H1 (cell line): ENCODE results near the gene SPOCK1. TPM values are rescaled to one million over a fixed set of nuclear protein-coding genes. Genes with fewer than 3 reads are reported as not detected.

ENCODE experiments used
- CTCF ChIA-PET: fragments of 300-600 bp; sonication (Branson Sonifier 250); formaldehyde crosslinking; loops from one replicate; lab custom pipeline; 2021; ENCODE audit not compliant: partially characterized antibody; lab: Charles Lee
- POLR2A ChIA-PET: fragments of 300-600 bp; sonication (Branson Sonifier 250); formaldehyde crosslinking; loops from one replicate; lab custom pipeline; 2021; ENCODE audit warnings: inconsistent platforms; ENCODE audit not compliant: partially characterized antibody; lab: Charles Lee
- DNase-seq, 2 experiments: peaks; one replicate each; pipeline versions ENCODE4 v3.0.0 to v3.0.0-alpha.2; 2010 to 2022; ENCODE audit warnings: low spot score in 2 of 2, low read depth in 1 of 2, mixed read lengths in 1 of 2
- FAIRE-seq: peaks from 2 replicates; lab custom pipeline; 2011; peaks lifted over from hg19 to GRCh38; lab: Jason Lieb, UNC
- H2AFZ ChIP-seq: 2 replicates; pipeline ENCODE4 v1.8.1; 2012; ENCODE audit warnings: low read length, inconsistent platforms
- H2AK5ac ChIP-seq: 2 replicates; pipeline ENCODE4 v1.6.1; 2013; ENCODE audit warnings: low read depth, low read length
- H2BK120ac ChIP-seq: replicated peaks from 2 replicates; pipeline ENCODE3; 2013; ENCODE audit warnings: low read depth, low read length, inconsistent platforms
- H2BK12ac ChIP-seq: 2 replicates; pipeline ENCODE4 v1.6.1; 2013; ENCODE audit warnings: low read depth, low read length
- H2BK15ac ChIP-seq: 2 replicates; pipeline ENCODE4 v1.6.1; 2013; ENCODE audit warnings: low read length
- H2BK20ac ChIP-seq: 2 replicates; pipeline ENCODE4 v1.6.1; 2013; ENCODE audit warnings: low read length
- H2BK5ac ChIP-seq: 2 replicates; pipeline ENCODE4 v1.6.1; 2013; ENCODE audit warnings: low read depth, low read length
- H3K14ac ChIP-seq: 2 replicates; pipeline ENCODE4 v1.6.1; 2013; ENCODE audit warnings: inconsistent platforms; ENCODE audit not compliant: insufficient read length
- H3K18ac ChIP-seq: 2 replicates; pipeline ENCODE4 v1.6.1; 2013; ENCODE audit warnings: low read length; ENCODE audit errors: extremely low read depth
- H3K23ac ChIP-seq: 2 replicates; pipeline ENCODE4 v1.6.1; 2013; ENCODE audit warnings: inconsistent platforms; ENCODE audit not compliant: insufficient read length
- H3K23me2 ChIP-seq: 2 replicates; pipeline ENCODE4 v1.6.1; 2013; ENCODE audit warnings: low read depth, low read length
- H3K27ac ChIP-seq: 2 replicates; pipeline ENCODE4 v1.6.1; 2011; ENCODE audit warnings: low read depth, low read length, inconsistent platforms
- H3K27me3 ChIP-seq, 4 experiments: replicated peaks in 1 of 4; 1 replicate in 1 of 4; 2 replicates in 3 of 4; pipeline versions ENCODE4 v1.6.1 to v1.8.1; 2011 to 2013; ENCODE audit warnings: low read length in 3 of 4, mild to moderate bottlenecking in 3 of 4, inconsistent platforms in 2 of 4, mixed read lengths in 2 of 4, moderate library complexity in 1 of 4; ENCODE audit not compliant: control insufficient read depth in 3 of 4, insufficient read depth in 3 of 4; ENCODE audit errors: extremely low read depth in 1 of 4
- H3K36me3 ChIP-seq, 4 experiments: 2 replicates each; pipeline versions ENCODE4 v1.6.1 to v1.8.1; 2011 to 2013; ENCODE audit warnings: mild to moderate bottlenecking in 4 of 4, low read length in 3 of 4, moderate library complexity in 2 of 4, control low read depth in 1 of 4, inconsistent platforms in 1 of 4; ENCODE audit not compliant: insufficient read depth in 4 of 4, control insufficient read depth in 2 of 4
- H3K4ac ChIP-seq: replicated peaks from 2 replicates; pipeline ENCODE3; 2013; ENCODE audit warnings: low read length, low read depth, mixed read lengths, inconsistent platforms; ENCODE audit not compliant: insufficient read length
- H3K4me1 ChIP-seq, 4 experiments: replicated peaks in 1 of 4; 1 replicate in 1 of 4; 2 replicates in 3 of 4; pipeline versions ENCODE4 v1.6.1 to v1.8.1; 2011 to 2013; ENCODE audit warnings: low read length in 3 of 4, inconsistent platforms in 2 of 4, mixed read lengths in 1 of 4; ENCODE audit not compliant: insufficient read depth in 4 of 4, control insufficient read depth in 3 of 4
- H3K4me2 ChIP-seq, 2 experiments: 2 replicates each; pipeline versions ENCODE4 v1.6.1 to v1.8.1; 2011 to 2013; ENCODE audit warnings: low read depth in 2 of 2, low read length in 2 of 2, control low read depth in 1 of 2, inconsistent platforms in 1 of 2, mild to moderate bottlenecking in 1 of 2; ENCODE audit not compliant: insufficient read depth in 1 of 2
- H3K4me3 ChIP-seq, 4 experiments: fragments of 200-600, 300-600 bp in 1 of 4; sonication (generic), shearing (Covaris generic), sonication (Bioruptor Twin) in 1 of 4; 2 replicates each; pipeline versions ENCODE4 v1.5.1 to v1.8.1; 2011 to 2016; ENCODE audit warnings: low read length in 4 of 4, low read depth in 3 of 4, control low read depth in 2 of 4, inconsistent platforms in 2 of 4, mild to moderate bottlenecking in 2 of 4, mixed read lengths in 1 of 4, moderate library complexity in 1 of 4; ENCODE audit not compliant: insufficient read depth in 2 of 4; ENCODE audit errors: extremely low read depth in 1 of 4
- H3K56ac ChIP-seq: replicated peaks from 2 replicates; pipeline ENCODE3; 2013; ENCODE audit warnings: low read depth, mild to moderate bottlenecking, mixed read lengths, low read length, inconsistent platforms; ENCODE audit not compliant: insufficient read length
- H3K79me1 ChIP-seq: 2 replicates; pipeline ENCODE4 v1.6.1; 2013; ENCODE audit warnings: low read depth, low read length, control low read depth
- H3K79me2 ChIP-seq, 2 experiments: 2 replicates each; pipeline versions ENCODE4 v1.6.1 to v1.8.1; 2012 to 2013; ENCODE audit warnings: low read length in 2 of 2, mild to moderate bottlenecking in 2 of 2, inconsistent platforms in 1 of 2; ENCODE audit not compliant: insufficient read depth in 2 of 2, control insufficient read depth in 1 of 2
- H3K9ac ChIP-seq, 4 experiments: replicated peaks in 1 of 4; 1 replicate in 1 of 4; 2 replicates in 3 of 4; pipeline versions ENCODE4 v1.6.1 to v1.8.1; 2011 to 2013; ENCODE audit warnings: low read depth in 3 of 4, low read length in 3 of 4, control low read depth in 2 of 4, mild to moderate bottlenecking in 2 of 4, moderate library complexity in 2 of 4, inconsistent platforms in 1 of 4; ENCODE audit errors: extremely low read depth in 1 of 4
- H3K9me3 ChIP-seq, 2 experiments: 2 replicates each; pipeline versions ENCODE4 v1.6.1 to v1.8.1; 2012 to 2013; ENCODE audit warnings: mild to moderate bottlenecking in 2 of 2, moderate library complexity in 2 of 2, control low read depth in 1 of 2, inconsistent platforms in 1 of 2, low read depth in 1 of 2, low read length in 1 of 2, mixed read lengths in 1 of 2; ENCODE audit not compliant: insufficient read depth in 2 of 2
- H4K20me1 ChIP-seq, 2 experiments: replicated peaks in 1 of 2; 2 replicates each; pipeline versions ENCODE3 to v1.8.1; 2011 to 2013; ENCODE audit warnings: inconsistent platforms in 2 of 2, low read length in 2 of 2, mild to moderate bottlenecking in 1 of 2; ENCODE audit not compliant: insufficient read depth in 2 of 2, control insufficient read depth in 1 of 2
- H4K5ac ChIP-seq: 2 replicates; pipeline ENCODE4 v1.6.1; 2013; ENCODE audit warnings: low read length, low read depth, mixed read lengths, inconsistent platforms; ENCODE audit not compliant: insufficient read length
- H4K8ac ChIP-seq: 2 replicates; pipeline ENCODE4 v1.8.0; 2013; ENCODE audit warnings: mild to moderate bottlenecking, moderate library complexity, low read length, inconsistent platforms; ENCODE audit not compliant: insufficient read depth; ENCODE audit errors: extremely low read depth
- H4K91ac ChIP-seq: replicated peaks from 2 replicates; pipeline ENCODE3; 2013; ENCODE audit warnings: low read length, mixed read lengths, inconsistent platforms; ENCODE audit not compliant: insufficient read length
- BRCA1 ChIP-seq: IDR thresholded peaks from 2 replicates; pipeline ENCODE4 v1.6.1; 2012; ENCODE audit warnings: low read depth, low read length, improper control_type of control experiment
- CREB1 ChIP-seq: IDR thresholded peaks from 2 replicates; pipeline ENCODE4 v1.6.1; 2012; ENCODE audit warnings: inconsistent platforms
- KDM5A ChIP-seq: fragments of 200-600 bp; IDR thresholded peaks from 2 replicates; pipeline ENCODE4 v1.7.1; 2012; ENCODE audit warnings: mild to moderate bottlenecking, low read length, inconsistent platforms, mixed read lengths
- POLR2A ChIP-seq, 2 experiments: IDR thresholded peaks; 1 replicate in 1 of 2; 2 replicates in 1 of 2; pipeline ENCODE4 v1.6.1; 2011; ENCODE audit warnings: low read depth in 2 of 2, low read length in 2 of 2, mild to moderate bottlenecking in 2 of 2; ENCODE audit errors: control extremely low read depth in 1 of 2
- POU5F1 ChIP-seq: IDR thresholded peaks from 2 replicates; pipeline ENCODE4 v1.6.1; 2011; ENCODE audit warnings: low read depth, mild to moderate bottlenecking, low read length, moderate library complexity
- RBBP5 ChIP-seq: IDR thresholded peaks from 2 replicates; pipeline ENCODE4 v1.7.1; 2012; ENCODE audit warnings: low read depth, mild to moderate bottlenecking, inconsistent platforms, low read length, moderate library complexity, borderline replicate concordance
- SAP30 ChIP-seq: fragments of 300-600 bp; sonication (generic); IDR thresholded peaks from 2 replicates; pipeline ENCODE4 v1.7.1; 2012; ENCODE audit warnings: low read length, moderate library complexity, mild to moderate bottlenecking, inconsistent platforms; ENCODE audit not compliant: insufficient read depth, insufficient replicate concordance
- SP2 ChIP-seq: IDR thresholded peaks from 2 replicates; pipeline ENCODE4 v1.6.1; 2012; ENCODE audit warnings: mild to moderate bottlenecking, low read length, inconsistent platforms
- TEAD4 ChIP-seq: IDR thresholded peaks from 2 replicates; pipeline ENCODE4 v1.6.1; 2012; ENCODE audit warnings: low read depth, low read length, inconsistent platforms, mixed read lengths
- ZNF274 ChIP-seq: IDR thresholded peaks from 2 replicates; pipeline ENCODE4 v1.7.0; 2012; ENCODE audit warnings: low read length, borderline replicate concordance; ENCODE audit errors: extremely low read depth
- WGBS, 2 experiments: shearing (Covaris generic) in 1 of 2; methylation state at CpG; one replicate each; pipeline versions ENCODE4 v1.1.6 to v1.1.7; 2013 to 2015; ENCODE audit warnings: low lambda C conversion rate in 2 of 2, mixed read lengths in 2 of 2, inconsistent platforms in 1 of 2, low coverage in 1 of 2, missing lambda C conversion rate in 1 of 2; ENCODE audit not compliant: insufficient replicate concordance in 2 of 2, insufficient coverage in 1 of 2, insufficient read length in 1 of 2; ENCODE audit errors: extremely low coverage in 1 of 2, missing lambda C conversion rate in 1 of 2; 5-methylcytosine and 5-hydroxymethylcytosine counted together
- polyA plus RNA-seq, 7 experiments: library from polyadenylated mRNA; depleted of rRNA in 3 of 7; stranded (reverse) in 5 of 7; unstranded in 2 of 7; fragments of >200 nt in 5 of 7; fragments of 200-250 nt in 2 of 7; gene quantifications; 1 replicate in 5 of 7; 2 replicates in 1 of 7; 4 replicates in 1 of 7; pipeline versions ENCODE4 v1.2.1 to v1.2.3, GENCODE V29; 2011 to 2013; ENCODE audit warnings: missing spikeins in 2 of 7, mixed read lengths in 2 of 7
- total RNA-seq: library from RNA; stranded (reverse); fragmentation: NEBNext Ultra II Directional; extraction: Animal tissue kit (Norgen Biotek cat#: 25700); gene quantifications from 2 replicates; pipeline ENCODE4 v1.2.1, GENCODE V29; 2021
- TF ChIP-seq, protein P1 (sequence below), 3 experiments: IDR thresholded peaks; 1 replicate in 2 of 3; 2 replicates in 1 of 3; pipeline versions ENCODE4 v1.5.1 to v1.6.1; 2011; ENCODE audit warnings: low read length in 3 of 3, mild to moderate bottlenecking in 3 of 3, inconsistent platforms in 2 of 3, low read depth in 1 of 3, moderate library complexity in 1 of 3; ENCODE audit not compliant: insufficient read depth in 1 of 3; ENCODE audit errors: control extremely low read depth in 1 of 3
- TF ChIP-seq, protein P2 (sequence below): IDR thresholded peaks from 2 replicates; pipeline ENCODE4 v1.6.1; 2011; ENCODE audit warnings: low read length, improper control_type of control experiment

Gene SPOCK1
- total and polyA plus RNA-seq, 2 of the 8 experiments (the other 6 are each of a cell fraction or from before 2014, with no cell fraction given): 6.9 to 18.1 TPM

DNA sequence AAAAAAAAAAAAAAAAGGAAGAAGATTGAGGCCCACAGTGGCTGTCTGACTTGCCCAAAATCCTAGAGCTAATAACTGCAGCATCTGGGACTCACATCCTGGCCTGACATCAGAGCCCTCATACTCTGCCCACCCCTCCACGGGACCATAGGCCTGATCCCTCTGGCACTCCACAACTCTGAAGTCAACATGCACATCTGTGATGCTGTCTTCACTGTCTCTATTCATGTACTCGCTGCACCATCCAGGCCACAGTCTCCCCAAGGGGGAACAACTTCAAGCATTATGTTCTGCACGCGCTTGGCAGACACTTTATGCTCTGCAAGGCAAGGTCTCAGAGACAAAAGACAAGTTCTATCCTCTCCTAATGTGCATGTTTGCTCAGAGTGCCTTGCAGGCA is 158.2 kb downstream of the SPOCK1 start:
- Histone ChIP-seq H3K4me2 (no peak overlapping the region), H3K27me3 (no peaks in the 10 kb centered on the region), H3K4ac (no peak overlapping the region), H3K18ac (no peak overlapping the region), H3K27ac (no peak overlapping the region), H3K9me3 (no peaks in the 10 kb centered on the region), H3K14ac (no peak overlapping the region), H3K36me3 (no peaks in the 10 kb centered on the region), H3K56ac (no peak overlapping the region), H2BK20ac (no peak overlapping the region), H3K4me1 (peaks cover 0 to 3% (median 0%) of the 10 kb centered on the region in 4 experiments; a peak in 1 of 7 replicates), H4K8ac (no peak overlapping the region), H2AK5ac (no peak overlapping the region), H3K23ac (no peak overlapping the region), H4K20me1 (no peaks in the 10 kb centered on the region), H2BK5ac (no peak overlapping the region), H2AFZ (no peak overlapping the region), H3K4me3 (no peak overlapping the region), H2BK120ac (no peak overlapping the region), H4K91ac (no peak overlapping the region), H3K23me2 (no peaks in the 10 kb centered on the region), H2BK12ac (no peak overlapping the region), H3K79me1 (no peaks in the 10 kb centered on the region), H3K79me2 (no peaks in the 10 kb centered on the region), H2BK15ac (no peak overlapping the region), H4K5ac (no peak overlapping the region), H3K9ac (no peak overlapping the region)
- CTCF ChIA-PET: interaction anchor here (1.0 to 3.4 kb wide), 2 partner anchors 8 to 21 kb away, joined by 3 to 18 read pairs; no protein-coding TSS in a partner anchor
- POLR2A ChIA-PET: no interaction called here
- FAIRE-seq (no peak), DNase-seq (no peak)
- 91% methylated on average over 4 of the region's 4 CpGs; no CpG with 5 or more reads in 1 of the 2 experiments for whole genome bisulfite sequencing, 2 experiments
- TF ChIP-seq, protein P1, sequence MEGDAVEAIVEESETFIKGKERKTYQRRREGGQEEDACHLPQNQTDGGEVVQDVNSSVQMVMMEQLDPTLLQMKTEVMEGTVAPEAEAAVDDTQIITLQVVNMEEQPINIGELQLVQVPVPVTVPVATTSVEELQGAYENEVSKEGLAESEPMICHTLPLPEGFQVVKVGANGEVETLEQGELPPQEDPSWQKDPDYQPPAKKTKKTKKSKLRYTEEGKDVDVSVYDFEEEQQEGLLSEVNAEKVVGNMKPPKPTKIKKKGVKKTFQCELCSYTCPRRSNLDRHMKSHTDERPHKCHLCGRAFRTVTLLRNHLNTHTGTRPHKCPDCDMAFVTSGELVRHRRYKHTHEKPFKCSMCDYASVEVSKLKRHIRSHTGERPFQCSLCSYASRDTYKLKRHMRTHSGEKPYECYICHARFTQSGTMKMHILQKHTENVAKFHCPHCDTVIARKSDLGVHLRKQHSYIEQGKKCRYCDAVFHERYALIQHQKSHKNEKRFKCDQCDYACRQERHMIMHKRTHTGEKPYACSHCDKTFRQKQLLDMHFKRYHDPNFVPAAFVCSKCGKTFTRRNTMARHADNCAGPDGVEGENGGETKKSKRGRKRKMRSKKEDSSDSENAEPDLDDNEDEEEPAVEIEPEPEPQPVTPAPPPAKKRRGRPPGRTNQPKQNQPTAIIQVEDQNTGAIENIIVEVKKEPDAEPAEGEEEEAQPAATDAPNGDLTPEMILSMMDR (IDR thresholded peaks at IDR 0.05; ENCODE audit: control extremely low read depth in 1 of 3, insufficient read depth in 1 of 3, low read depth in 1 of 3, low read length in 3 of 3): no peak
- TF ChIP-seq POLR2A (IDR thresholded peaks at IDR 0.05; ENCODE audit: control extremely low read depth in 1 of 2, low read depth in 2 of 2, low read length in 2 of 2): no peak
- TF ChIP-seq, protein P2, sequence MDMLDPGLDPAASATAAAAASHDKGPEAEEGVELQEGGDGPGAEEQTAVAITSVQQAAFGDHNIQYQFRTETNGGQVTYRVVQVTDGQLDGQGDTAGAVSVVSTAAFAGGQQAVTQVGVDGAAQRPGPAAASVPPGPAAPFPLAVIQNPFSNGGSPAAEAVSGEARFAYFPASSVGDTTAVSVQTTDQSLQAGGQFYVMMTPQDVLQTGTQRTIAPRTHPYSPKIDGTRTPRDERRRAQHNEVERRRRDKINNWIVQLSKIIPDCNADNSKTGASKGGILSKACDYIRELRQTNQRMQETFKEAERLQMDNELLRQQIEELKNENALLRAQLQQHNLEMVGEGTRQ: no peak
- no peak for TF ChIP-seq ZNF274
- no peak for TF ChIP-seq TEAD4
- TF ChIP-seq BRCA1: no peak
- no peak for TF ChIP-seq KDM5A
- no peak for TF ChIP-seq SP2
- no peak for TF ChIP-seq POU5F1
- no peak for TF ChIP-seq RBBP5
- TF ChIP-seq CREB1: no peak
- TF ChIP-seq SAP30: no peak
